A673 (cell line): Measurements from ENCODE around the gene STRAP.

ENCODE experiments used
- CTCF ChIP-seq: fragments of 300-800, 200-600 bp; sonication (generic); conservative IDR thresholded peaks from 2 replicates; pipeline ENCODE4 v1.5.1; 2017; ENCODE audit warnings: low read depth, mild to moderate bottlenecking, antibody characterized with exemption, low read length, moderate library complexity, mixed read lengths
- EZH2 ChIP-seq: fragments of 200-600 bp; sonication (generic); IDR thresholded peaks from 2 replicates; pipeline ENCODE4 v1.6.1; 2017; ENCODE audit warnings: borderline replicate concordance, low read depth, mild to moderate bottlenecking, mixed read lengths, antibody characterized with exemption, low read length; ENCODE audit not compliant: poor library complexity, severe bottlenecking

DNA sequence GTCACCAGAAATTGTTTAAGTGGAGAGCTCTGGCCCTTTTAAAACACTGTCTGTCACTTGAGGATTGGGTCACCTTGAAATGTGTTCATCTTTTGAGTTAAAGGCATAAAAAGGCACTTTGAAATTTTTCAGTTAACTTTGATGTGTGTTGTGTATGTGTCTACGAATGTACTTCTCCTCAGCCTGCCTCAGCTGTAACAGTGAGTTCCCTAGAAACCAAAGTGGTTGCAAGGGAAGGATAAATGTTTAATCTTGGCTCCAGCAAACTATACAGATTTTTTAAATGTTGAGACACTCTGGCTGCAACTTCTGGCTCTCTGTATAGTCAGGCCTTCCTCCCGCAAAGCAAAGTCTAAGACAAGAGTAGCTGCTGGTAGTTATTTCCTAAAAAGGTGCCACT is 37.2 kb downstream of the STRAP start:
- no peak for TF ChIP-seq EZH2
- TF ChIP-seq CTCF = no peak
